ENCODE results near the gene NAIF1. TPM values are rescaled to one million over a fixed set of nuclear protein-coding genes. Genes with fewer than 3 reads are reported as not detected.

The NAIF1 gene
- total RNA-seq, 1 donor from 2014 or later = 14.0 TPM

DNA sequence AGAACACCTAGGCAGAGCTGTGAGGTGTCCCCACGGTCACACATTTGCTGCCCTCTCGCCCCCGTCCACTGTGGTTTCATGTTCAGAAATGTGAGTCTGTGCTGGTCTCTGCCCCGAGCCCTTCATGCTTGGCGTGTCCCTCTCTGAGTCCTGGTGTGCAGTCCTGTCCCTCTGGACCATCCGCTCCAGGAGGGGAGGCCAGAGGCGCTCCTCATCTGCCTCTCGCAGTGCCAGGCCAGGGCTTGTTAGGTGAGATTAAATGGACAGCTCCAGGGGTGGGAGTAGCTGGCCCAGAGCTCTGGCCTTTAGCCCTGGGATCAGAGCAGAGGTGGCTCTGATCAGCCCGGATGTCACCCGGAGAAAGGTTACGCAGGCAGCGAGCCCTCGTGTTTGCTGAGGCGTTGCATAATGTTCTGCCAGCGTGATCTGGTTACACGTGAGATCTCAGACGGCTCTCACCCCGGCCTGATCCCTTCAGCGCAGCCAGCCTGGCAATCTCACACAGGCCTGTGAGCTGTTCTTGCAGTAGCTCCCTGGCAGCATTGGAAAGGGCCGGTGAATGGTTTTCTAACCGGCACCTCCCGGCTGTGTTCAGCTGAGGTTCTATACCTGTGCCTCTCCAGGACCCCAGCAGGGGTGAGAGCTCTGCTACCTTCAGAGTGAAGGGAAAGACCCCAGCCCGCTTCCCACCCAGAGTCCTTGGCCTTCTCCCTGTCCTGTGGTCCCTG, 35.9 kb upstream of the NAIF1 start:
- intact Hi-C loops (cut with micrococcal nuclease) = no loop called here

DNA sequence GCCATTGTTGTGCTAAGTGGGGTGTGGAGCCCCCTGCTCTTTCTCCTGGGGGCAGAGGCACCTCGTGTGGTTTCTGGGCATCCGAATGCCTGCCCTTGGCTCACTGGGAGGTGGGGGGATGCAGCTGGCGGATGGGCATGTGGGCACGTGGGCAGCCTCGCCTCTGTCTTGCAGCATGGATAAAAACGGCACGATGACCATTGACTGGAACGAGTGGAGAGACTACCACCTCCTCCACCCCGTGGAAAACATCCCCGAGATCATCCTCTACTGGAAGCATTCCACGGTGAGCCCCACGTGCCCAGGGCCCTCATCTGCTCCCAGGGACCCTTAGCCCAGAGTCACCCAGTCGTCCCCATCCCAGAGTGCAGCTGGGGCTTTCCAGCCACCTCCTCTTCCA, 35.1 kb upstream of the NAIF1 start:
- intact Hi-C loops (cut with micrococcal nuclease) = no loop called here

DNA sequence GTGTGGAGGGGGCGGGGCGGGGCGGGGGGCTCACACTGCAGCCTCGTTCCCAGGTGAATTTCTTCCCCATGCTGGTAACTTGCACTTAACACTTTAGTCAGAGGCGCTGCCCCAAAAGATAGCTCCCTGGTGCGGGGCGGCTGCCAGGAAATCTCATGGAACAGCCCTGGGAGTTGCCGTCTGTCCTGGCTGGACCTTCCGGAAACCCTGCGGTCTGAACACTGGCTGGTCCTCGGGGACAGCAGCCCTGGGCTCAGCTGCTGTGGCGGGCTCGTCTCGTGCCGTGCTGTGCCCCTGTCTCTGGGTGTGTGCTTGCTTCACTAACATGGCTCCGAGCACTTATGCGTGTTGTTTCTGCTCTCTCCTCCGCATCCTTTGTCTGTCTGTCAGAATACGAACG, 34.6 kb upstream of the NAIF1 start:
- intact Hi-C loops (cut with micrococcal nuclease) = no loop called here

DNA sequence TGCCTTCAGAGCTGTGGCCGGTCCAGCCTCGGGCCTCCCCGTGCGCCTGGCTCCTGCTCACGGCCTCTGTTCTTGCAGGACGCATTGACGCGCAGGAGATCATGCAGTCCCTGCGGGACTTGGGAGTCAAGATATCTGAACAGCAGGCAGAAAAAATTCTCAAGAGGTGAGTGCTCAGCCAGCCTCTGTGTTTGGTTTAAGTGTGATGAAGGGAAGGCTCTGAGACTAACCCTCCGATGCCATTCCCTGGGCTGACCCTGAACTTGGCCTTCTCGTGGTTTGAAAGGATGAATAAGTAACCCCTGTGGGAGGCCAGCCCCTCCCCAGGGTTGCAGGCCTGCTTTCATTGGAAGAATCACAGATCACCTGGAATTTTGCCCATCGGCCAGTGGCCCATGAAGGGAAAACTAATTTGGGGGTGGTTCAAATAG, 34.1 kb upstream of the NAIF1 start:
- intact Hi-C loops (cut with micrococcal nuclease) = no loop called here

DNA sequence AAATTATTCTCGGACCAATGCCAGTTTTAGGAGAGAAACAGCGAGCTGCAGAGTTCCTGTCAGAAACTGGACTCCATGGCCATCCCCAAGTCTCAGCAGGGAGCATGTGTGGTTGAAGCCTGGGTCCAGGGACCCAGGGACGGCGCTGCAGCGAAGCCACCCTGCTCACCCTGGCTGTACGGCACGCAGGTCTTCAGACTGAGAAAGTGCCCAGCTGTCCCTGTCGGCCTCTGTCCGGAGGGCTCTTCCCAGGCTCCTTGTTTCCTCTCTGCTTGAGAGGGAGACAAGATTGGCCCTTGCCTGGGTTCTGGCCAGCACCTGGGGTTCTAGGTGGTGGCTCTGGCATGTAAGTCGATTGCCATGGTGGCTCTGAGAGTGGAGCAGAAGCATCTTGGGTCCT, 33.5 kb upstream of the NAIF1 start:
- intact Hi-C loops (cut with micrococcal nuclease) = no loop called here

DNA sequence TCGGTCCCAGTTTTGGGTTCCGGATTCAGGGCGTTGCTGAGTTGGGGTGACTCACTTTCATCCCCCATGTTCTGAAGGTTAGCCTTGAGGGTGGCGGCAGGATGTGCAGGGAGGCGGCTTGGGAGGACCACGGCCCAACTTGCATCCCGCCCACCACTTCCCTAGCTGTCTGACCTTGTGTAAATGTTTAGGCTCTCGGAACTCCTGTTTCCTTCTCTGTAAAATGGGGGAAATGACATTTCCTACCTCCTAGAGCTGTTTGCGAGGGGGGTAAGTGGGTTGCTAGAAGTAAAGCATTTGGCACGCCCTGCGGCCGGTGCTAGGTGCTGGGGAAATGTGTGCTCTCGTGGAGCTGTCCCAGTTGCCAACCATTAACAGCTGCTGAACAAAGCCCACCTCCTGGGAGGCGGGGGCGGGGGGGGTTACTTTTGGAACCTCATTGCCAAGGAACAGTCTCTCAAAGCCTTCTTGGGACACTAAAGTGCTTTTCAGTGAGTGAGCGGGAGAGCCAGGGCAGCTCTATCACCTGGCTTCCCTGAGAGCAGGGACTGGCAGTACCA, 32.9 kb upstream of the NAIF1 start:
- intact Hi-C loops (cut with micrococcal nuclease) = no loop called here

DNA sequence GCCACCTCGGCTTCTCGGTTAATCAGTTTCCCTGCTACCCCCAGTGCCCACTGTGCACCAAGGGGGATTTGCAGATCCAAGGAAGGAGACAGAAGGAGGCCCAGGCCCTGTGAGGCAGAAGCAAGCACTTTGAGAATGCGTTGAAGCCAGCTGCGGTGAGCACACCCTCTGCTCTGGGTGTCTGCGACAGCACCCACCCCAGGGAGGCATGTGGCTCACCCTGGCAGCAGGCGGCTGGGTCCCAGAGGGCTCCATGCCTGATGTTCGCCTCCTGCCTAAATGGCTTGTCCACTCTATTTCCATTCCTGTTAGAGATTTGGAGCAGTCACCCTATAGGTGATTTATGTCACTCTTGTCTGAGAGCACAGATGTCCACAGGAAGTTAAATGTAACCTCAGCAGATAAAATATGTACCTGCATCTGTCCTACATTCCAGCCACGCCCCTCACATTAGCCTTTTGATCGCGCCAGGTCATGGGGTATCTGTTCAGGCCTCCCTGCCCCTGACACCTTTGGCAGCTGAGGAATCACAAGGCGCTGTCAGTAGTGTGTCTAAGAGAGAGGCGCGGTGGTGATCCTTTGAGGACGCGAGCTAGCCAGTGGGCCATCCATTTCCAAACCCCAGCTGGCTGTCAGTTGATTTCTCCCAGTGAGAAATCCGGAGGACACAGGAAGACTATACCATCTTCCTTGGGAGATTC, 32.3 kb upstream of the NAIF1 start:
- intact Hi-C loops (cut with micrococcal nuclease) = no loop called here

DNA sequence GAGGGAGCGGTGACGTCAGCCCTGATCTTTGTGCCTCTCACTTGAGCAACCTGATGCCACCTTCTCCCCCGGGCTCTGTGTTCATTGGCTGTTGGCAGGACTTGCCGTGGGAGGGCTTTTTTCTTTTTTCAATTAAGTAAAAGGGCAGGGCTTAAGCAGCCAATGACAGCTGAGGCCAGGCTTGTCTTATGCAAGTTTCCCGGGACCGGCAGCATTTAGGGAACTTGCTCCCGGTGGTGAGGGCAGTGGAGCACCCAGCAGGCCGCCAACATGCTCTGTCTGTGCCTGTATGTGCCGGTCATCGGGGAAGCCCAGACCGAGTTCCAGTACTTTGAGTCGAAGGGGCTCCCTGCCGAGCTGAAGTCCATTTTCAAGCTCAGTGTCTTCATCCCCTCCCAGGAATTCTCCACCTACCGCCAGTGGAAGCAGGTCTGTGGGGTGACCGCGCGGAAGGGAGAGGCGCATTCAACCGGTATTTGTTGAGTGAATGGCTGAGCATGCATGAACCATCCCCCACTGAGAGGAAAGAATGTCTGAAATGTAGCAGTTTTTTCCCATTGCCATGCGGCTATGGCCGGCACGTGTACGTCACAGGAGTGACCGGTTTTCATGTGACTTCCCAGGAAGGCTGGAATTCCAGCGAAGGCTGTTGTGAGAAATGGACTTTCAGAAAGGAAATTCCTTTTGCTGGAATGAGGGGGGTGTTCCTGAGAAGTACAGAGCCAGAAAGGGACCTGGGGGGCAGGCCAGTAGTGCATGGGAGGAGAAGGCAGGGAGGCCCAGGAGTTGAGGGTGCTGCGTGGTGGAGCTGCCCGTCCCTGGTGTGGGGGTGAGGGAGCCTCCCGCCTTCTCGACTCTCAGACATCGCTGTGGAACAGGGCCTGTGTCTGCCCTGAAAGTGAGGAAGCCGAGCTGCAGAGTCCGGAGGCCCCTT, 31.4 kb upstream of the NAIF1 start:
- intact Hi-C loops (cut with micrococcal nuclease) = no loop called here

DNA sequence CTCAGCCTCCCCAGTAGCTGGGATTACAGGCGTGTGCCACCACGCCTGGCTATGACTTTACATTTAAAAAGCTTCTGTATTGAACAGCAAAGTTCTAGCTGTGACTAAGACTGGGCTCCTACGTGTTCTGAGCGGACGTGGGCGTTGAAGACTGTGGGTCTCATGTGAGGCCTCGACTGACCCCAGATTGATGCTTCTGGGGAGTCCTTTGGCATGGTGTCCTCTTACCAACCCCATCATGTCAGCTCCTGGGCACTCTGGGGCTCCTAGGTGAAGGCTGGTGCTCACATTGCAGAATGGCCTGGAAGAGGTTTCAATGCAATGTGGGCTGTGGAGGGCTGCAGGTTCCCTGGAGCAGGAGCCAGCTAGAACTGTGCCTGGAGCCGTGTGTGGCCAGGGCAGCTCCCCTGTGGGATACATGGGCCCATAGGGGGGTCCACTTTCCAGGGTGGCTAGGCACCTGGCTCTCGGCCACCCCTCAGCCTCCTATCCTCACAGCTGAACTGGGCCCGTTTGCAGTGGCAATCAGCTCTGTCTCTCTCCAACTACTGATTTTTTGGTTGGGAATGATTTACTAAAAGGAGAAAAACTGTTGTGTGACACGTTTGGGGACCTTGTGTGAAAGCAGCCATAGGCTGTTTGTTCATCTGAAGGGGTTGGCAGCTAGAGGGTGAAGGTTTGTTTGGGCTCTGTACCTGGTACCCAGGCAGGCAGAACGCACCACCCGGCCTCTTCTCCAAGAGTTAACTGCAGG, 30.6 kb upstream of the NAIF1 start:
- intact Hi-C loops (cut with micrococcal nuclease) = no loop called here

DNA sequence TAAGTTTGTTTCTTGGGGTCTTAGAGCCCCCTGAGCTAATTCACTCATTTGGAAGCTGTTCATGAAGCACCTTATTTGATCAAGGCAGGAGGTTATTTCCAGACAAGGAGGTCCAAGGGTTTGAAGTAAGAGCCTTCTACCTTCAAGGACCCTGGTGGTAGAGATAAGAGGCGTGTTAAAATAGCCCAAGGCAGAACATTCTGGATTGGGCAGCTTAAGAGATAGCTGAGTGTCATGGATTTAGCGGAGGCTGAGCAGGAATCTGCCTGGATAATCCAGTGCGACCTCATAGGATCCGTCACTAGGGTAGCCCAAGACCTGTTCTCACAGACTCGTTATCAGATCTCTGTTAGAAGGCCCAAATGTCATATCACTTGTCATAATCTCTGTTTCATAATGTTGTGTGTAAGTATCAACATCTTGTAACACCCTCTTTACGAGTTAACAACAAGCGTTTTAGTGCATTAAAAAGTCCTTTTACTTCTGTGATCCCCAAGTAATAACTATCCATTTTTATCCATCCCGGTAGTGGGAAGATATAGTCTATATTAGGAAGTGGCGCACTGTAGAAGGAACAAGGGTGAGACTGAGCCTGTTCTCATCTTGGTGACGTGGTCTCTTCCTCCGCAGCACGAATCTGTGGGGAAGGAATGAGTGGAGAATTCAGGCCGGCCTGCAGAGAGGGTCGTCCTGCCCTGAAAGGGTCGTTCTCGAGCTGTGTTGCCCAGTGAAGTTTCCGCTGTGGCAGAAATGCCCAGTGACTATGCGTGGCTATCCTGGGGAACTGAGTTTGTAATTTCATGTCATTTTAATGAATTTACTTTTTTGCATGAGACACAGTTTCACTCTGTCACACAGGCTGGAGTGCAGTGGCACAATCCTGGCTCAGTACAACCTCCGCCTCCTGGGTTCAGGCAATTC, 29.8 kb upstream of the NAIF1 start:
- intact Hi-C loops (cut with micrococcal nuclease) = no loop called here

DNA sequence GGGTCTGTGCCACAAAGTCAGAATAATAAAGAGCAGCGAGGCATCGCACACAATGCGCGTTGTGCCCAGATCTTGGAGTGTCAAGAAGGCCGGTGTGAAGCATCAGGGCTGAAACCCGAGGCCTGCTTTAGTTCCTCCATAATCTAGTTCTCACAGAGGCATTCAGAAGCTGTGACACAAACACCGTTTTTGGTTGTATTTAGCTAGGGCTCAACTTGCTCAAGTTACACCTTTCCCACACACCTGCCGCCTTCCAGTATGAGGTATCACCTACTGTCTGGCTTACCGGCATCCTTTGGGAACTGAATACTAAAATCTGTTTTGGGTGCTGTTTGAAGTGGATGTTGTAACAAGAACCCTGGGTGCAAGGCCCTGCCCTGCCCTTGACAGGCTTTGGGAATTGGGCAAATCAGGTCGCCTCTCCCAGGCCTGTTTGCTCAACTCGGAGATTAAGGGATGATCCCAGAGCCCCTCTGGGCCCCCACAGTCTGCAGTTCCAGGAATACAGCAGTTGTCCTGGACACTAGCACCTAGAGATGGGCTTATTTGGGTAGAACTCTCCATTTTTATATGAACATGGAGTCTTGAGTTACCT, 27.9 kb upstream of the NAIF1 start:
- intact Hi-C loops (cut with micrococcal nuclease) = loop anchor here (1.0 kb wide), 1 partner anchor 28 kb away; the partner anchor contains the start of gene NAIF1

DNA sequence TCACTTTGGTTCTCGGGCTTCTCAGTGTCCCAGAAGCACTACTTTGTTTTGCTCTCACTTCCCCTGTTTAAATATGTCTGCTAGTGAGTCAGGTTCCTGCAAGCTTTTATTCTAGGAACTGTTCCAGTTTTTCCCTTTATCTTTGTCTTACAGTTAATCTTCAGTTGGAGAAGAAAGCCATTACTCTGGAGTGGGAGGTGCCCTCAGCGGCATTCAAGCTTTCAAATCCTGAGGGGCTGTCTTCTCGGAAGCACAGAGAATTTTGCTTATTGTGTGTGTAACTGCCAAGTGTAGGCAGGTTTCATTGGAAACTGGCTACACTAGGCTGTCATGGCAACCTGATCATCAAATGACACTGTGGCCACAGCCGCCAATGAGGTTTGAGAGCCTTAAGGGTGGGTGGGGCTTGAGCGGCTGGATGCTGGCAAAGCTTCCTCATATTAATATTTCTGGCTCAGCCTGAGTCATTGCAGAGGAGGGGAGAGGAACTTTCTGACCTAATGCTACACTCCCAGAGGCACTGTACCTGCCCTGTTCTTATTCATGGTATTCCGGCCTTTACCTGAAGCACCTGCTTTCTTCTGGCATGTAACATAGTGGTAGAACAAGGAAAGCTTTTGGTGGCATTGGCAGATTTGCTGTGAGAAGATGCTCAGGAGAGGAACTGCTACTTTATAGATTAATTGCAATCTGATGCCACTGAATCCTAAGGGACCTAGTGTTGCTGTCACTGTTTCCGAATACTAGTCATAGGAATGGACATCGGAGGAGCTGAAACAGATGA, 27.2 kb upstream of the NAIF1 start:
- intact Hi-C loops (cut with micrococcal nuclease) = loop anchor here (1.0 kb wide), 1 partner anchor 27 kb away; the partner anchor contains the start of gene NAIF1

DNA sequence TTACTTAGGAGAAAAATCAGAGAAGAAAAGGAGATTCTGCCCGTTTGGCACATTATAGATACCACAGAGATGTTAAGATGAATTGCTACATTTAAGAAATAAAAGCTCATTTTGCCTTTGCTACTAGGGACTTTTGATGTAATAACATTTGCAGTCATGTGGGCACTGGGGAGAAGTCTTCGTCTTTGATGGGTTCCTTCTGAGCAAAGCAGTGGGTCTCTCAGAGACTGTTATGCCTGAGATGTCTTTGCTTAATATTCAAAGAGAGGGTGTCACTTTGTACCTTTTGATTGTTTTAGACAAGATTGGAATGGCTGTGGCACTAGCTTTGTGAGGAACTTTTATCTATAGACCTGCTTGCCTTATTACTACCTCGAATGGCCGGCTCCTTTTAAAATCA, 25.9 kb upstream of the NAIF1 start:
- intact Hi-C loops (cut with micrococcal nuclease) = no loop called here

DNA sequence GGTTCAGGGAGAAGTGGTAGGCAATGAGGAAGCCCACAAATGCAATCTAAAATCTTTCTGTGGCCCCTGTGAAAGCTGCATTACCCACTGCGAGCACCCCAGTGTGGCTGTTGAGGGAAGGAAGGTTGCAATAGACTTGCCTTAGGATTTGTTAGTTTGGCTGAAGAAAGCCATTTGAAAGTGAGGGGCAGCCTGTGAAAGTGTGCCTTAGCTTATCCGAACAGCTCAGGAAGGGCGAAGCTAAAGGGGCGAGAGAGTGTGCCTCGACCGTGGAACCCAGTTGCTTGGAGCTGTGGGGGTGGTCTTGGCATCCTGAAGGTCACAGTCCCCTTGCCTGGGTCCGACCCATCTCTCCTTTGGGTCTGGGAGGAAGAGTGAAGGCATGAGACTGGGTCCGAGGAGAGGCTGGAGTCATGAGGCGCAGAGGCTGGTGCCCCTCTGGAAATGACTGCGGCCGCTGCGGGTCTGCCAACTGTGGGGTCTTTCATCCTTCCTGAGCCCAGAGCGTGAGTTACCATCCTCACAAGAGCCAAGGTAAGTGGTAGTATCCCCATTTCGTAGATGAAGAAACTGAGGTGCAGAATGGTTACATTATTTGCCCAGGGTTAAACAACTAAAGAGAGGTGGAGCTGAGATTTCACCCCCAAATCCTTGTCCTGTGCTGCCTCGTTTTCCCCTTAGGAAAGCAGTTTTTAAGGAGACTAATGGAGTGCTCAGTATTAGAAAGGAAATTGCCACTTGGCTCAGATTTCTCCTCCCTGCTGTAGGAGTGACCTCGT, 25.3 kb upstream of the NAIF1 start:
- intact Hi-C loops (cut with micrococcal nuclease) = no loop called here

DNA sequence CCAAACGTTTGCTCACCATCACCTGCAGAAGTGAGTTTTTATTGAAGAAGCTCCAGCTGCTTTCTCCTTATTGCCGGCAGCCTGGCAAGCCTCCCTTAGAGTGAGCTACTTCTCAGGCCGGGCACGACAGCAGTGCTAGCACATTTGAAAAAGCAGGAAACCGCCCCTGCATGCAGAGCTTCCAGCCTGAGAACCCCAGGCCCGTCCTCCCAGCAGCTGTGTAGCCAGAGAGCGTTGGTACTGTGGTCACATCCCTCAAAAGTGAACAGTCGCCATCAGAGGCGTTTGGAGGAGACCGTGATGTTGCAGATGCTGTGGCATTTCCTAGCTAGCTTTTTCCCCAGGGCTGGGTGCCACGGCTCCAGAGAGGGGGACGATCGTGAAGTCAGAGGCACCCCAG, 24.5 kb upstream of the NAIF1 start:
- intact Hi-C loops (cut with micrococcal nuclease) = no loop called here

DNA sequence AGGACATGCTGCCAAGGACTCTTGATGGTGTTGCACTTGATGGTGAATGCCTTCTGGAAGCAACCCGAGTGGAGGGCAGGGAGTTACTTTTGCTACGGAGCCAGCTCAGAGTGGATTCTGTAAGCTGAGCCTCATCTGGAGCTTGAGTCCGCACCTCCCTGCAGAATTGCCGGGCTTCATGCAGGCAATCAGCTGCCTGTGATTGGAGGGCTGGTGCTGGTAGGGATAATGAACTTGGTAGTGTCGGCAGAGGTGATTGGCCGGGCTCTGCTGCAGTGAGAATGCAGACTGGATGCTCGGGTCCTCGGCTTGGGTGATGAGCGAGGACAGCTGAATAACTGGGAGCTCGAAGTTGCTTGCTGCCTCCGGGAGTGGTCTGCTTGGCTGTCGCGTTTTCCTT, 24.0 kb upstream of the NAIF1 start:
- intact Hi-C loops (cut with micrococcal nuclease) = no loop called here

DNA sequence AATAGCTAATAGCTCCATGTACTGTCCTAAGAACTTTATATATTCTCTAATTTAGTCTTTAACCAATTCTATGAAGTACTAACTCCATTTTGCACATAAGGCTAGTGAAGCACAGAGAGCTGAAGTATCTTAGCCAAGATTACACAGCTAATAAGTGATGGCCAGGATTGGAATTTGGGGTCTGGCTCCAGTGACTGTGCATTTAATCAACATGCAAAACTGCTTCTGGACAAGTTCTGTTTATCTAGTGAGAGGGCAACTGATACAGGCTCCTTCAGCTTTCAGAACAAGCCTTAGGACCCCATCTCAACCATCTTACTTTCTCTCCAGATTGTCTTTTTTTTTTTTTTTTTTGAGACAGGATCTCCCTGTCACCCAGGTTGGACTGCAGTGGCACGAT, 22.2 kb upstream of the NAIF1 start:
- intact Hi-C loops (cut with micrococcal nuclease) = no loop called here
